A549 (cell line): ENCODE measurements around the gene KAT6B. TPM values are rescaled to one million over a fixed set of nuclear protein-coding genes. Genes with fewer than 3 reads are reported as not detected.

Source experiments
- ATAC-seq, 2 experiments: fragments of 200-7000 bp in 1 of 2; fragments of >200 bp in 1 of 2; cut with Nextera tagmentation in 1 of 2; cut with Tn5 transposase in 1 of 2; 3 replicates each; pipeline versions ENCODE4 v1.8.0 to v1.9.1; 2018 to 2020; ENCODE audit warnings: mild to moderate bottlenecking in 1 of 2, moderate library complexity in 1 of 2
- CTCF ChIA-PET: fragments of 300-600 bp; sonication (Branson Sonifier 250); formaldehyde crosslinking; extraction: SDS; loops from one replicate; lab custom pipeline; 2021; ENCODE audit warnings: antibody characterized with exemption, inconsistent platforms; lab: Yijun Ruan, JAX
- POLR2A ChIA-PET: fragments of 350-600 bp; formaldehyde crosslinking; extraction: SDS; loops from one replicate; lab custom pipeline; 2021; ENCODE audit warnings: antibody characterized with exemption, inconsistent platforms; lab: Yijun Ruan, JAX
- DNase-seq, 2 experiments: peaks; one replicate each; pipeline versions ENCODE4 v3.0.0 to v3.0.0-alpha.2; 2011 to 2016; ENCODE audit warnings: low read depth in 1 of 2, low spot score in 1 of 2
- FAIRE-seq: peaks from 2 replicates; lab custom pipeline; 2011; peaks lifted over from hg19 to GRCh38; lab: Jason Lieb, UNC
- H3K27ac ChIP-seq, 2 experiments: fragments of >200 bp; sonication (Bioruptor Twin); formaldehyde crosslinking; 3 replicates each; pipeline ENCODE4 v1.5.1; 2016 to 2017
- H3K4me1 ChIP-seq: fragments of >200 bp; sonication (Bioruptor Twin); formaldehyde crosslinking; 3 replicates; pipeline ENCODE4 v1.6.1; 2016
- H3K4me2 ChIP-seq: fragments of >200 bp; sonication (Bioruptor Twin); formaldehyde crosslinking; 3 replicates; pipeline ENCODE4 v1.6.1; 2016
- H3K4me3 ChIP-seq: fragments of >200 bp; sonication (Bioruptor Twin); formaldehyde crosslinking; 3 replicates; pipeline ENCODE4 v1.5.1; 2016
- H3K9me3 ChIP-seq: fragments of >200 bp; sonication (Bioruptor Twin); formaldehyde crosslinking; 3 replicates; pipeline ENCODE4 v1.6.1; 2016
- CBX2 ChIP-seq: fragments of 200-600 bp; sonication (generic); IDR thresholded peaks from 2 replicates; pipeline ENCODE4 v1.6.1; 2016; ENCODE audit warnings: low read depth, mild to moderate bottlenecking, borderline replicate concordance
- CHD2 ChIP-seq: fragments of 150-350 bp; IDR thresholded peaks from 2 replicates; pipeline ENCODE4 v1.6.1; 2014; ENCODE audit warnings: low read length; ENCODE audit not compliant: partially characterized antibody
- EHMT2 ChIP-seq: fragments of 200-600 bp; sonication (generic); IDR thresholded peaks from 2 replicates; pipeline ENCODE4 v1.6.1; 2016; ENCODE audit warnings: antibody characterized with exemption, low read depth, mild to moderate bottlenecking, moderate library complexity
- ESRRA ChIP-seq: fragments of 150-350 bp; IDR thresholded peaks from 2 replicates; pipeline ENCODE4 v1.6.1; 2014; ENCODE audit warnings: mild to moderate bottlenecking, low read length, borderline replicate concordance
- GATA3 ChIP-seq: IDR thresholded peaks from 2 replicates; pipeline ENCODE4 v1.6.1; 2012; ENCODE audit warnings: borderline replicate concordance
- HOXB13 ChIP-seq: fragments of 250-450 bp; sonication (Bioruptor Pico); IDR thresholded peaks from 2 replicates; pipeline ENCODE4 v1.5.0; 2020; ENCODE audit warnings: low read depth, mild to moderate bottlenecking, moderate library complexity
- HOXB5 ChIP-seq: fragments of 250-450 bp; sonication (Bioruptor Pico); IDR thresholded peaks from 2 replicates; pipeline ENCODE4 v1.5.0; 2020; ENCODE audit warnings: mild to moderate bottlenecking, moderate library complexity
- KDM1A ChIP-seq: fragments of 200-600 bp; sonication (generic); IDR thresholded peaks from 2 replicates; pipeline ENCODE4 v1.6.1; 2016; ENCODE audit warnings: low read depth, mild to moderate bottlenecking
- KDM5A ChIP-seq: fragments of 200-600 bp; sonication (generic); IDR thresholded peaks from 2 replicates; pipeline ENCODE4 v1.6.1; 2016; ENCODE audit warnings: antibody characterized with exemption, mild to moderate bottlenecking
- MAFK ChIP-seq: fragments of 450-650 bp; IDR thresholded peaks from 2 replicates; pipeline ENCODE4 v1.6.1; 2014; ENCODE audit not compliant: partially characterized antibody
- NPAS2 ChIP-seq: fragments of 250-450 bp; sonication (Bioruptor Pico); IDR thresholded peaks from 2 replicates; pipeline ENCODE4 v1.8.0; 2022; ENCODE audit warnings: mild to moderate bottlenecking, moderate library complexity, borderline replicate concordance
- NR3C1 ChIP-seq: fragments of >200 bp; sonication (Bioruptor Twin); formaldehyde crosslinking; IDR thresholded peaks from 3 replicates; pipeline ENCODE4 v1.6.1; 2017
- POLR2AphosphoS2 ChIP-seq: conservative IDR thresholded peaks from 2 replicates; pipeline ENCODE4 v1.6.1; 2012; ENCODE audit warnings: low read length, improper control_type of control experiment, inconsistent platforms
- RAD21 ChIP-seq, 2 experiments: fragments of >200 bp in 1 of 2; sonication (Bioruptor Twin) in 1 of 2; formaldehyde crosslinking in 1 of 2; IDR thresholded peaks in 1 of 2; conservative IDR thresholded peaks in 1 of 2; 2 replicates in 1 of 2; 3 replicates in 1 of 2; pipeline ENCODE4 v1.6.1; 2012 to 2018; ENCODE audit warnings: inconsistent platforms in 1 of 2
- RCOR1 ChIP-seq: fragments of 150-350 bp; IDR thresholded peaks from 2 replicates; pipeline ENCODE4 v1.6.1; 2014; ENCODE audit warnings: antibody characterized with exemption, low read length, low read depth
- TP53 ChIP-seq: fragments of 250-450 bp; sonication (Bioruptor Pico); IDR thresholded peaks from 2 replicates; pipeline ENCODE4 v1.5.0; 2021; ENCODE audit warnings: mild to moderate bottlenecking, moderate library complexity
- ZNF302 ChIP-seq: fragments of 250-450 bp; sonication (Bioruptor Pico); IDR thresholded peaks from 2 replicates; pipeline ENCODE4 v1.9.0; 2021; ENCODE audit warnings: inconsistent platforms, mild to moderate bottlenecking, moderate library complexity
- WGBS: methylation state at CpG from one replicate; pipeline ENCODE4 v1.1.6; 2017; ENCODE audit errors: missing lambda C conversion rate; 5-methylcytosine and 5-hydroxymethylcytosine counted together
- polyA plus RNA-seq, 4 experiments: library from polyadenylated mRNA; depleted of rRNA in 3 of 4; stranded (reverse); fragments of >200 nt; fragmentation: RNase III in 1 of 4; extraction: RNeasy Plus Mini Kit Qiagen cat#74134 plus additional on column Dnase treatment in 1 of 4; gene quantifications; 2 replicates in 3 of 4; 3 replicates in 1 of 4; pipeline ENCODE4 v1.2.3, GENCODE V29; 2011 to 2017
- TF ChIP-seq, protein P1 (sequence below): fragments of >200 bp; sonication (Bioruptor Twin); formaldehyde crosslinking; IDR thresholded peaks from 3 replicates; pipeline ENCODE4 v1.5.1; 2016
- TF ChIP-seq, protein P2 (sequence below): fragments of 150-350 bp; IDR thresholded peaks from 2 replicates; pipeline ENCODE4 v1.6.1; 2014; ENCODE audit warnings: low read depth, mild to moderate bottlenecking, low read length
- TF ChIP-seq, protein P3 (sequence below): fragments of 200-600 bp; sonication (generic); IDR thresholded peaks from 2 replicates; pipeline ENCODE4 v1.6.1; 2016; ENCODE audit warnings: antibody characterized with exemption, mild to moderate bottlenecking, moderate library complexity

The KAT6B gene
- polyA plus RNA-seq, 2 of the 4 experiments (the other 2 are of a cell fraction): 5.6 to 5.7 TPM

DNA sequence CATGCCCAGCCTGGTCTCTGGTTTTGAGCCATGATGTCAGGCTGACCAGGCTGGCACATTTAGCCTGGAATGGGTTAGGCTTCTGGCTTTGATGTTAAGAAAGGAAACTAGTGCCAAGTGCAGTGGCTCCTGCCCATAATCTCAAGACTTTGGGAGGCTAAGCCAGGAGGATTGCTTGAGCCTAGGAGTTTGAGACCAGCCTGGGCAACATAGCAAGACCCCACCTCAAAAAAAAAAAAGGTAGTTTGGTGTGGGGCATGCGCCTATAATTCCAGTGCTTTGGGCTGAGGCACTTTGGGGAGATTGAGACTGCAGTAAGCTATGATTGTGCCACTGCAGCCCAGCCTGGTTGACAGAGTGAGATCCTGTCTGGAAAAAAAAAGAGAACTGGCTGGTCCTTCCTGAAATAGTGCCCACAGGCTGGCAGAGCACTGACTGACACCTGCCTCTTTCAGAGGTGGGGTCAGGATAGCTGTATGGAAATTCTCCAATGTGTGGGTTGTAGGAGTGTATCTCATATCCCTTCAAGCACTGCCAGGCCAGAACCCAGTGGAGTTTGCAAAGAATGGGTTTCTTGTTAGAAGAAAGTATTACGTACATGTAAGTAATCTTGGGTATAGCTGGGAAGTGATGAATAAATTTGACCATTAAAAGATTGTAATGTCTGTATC, 61.3 kb downstream of the KAT6B start:
- WGBS: 92% methylated on average over 2 of the region's 2 CpGs
- no peak for FAIRE-seq
- no peak for TF ChIP-seq ESRRA
- no peak for TF ChIP-seq ZNF302 (CRISPR knock-in tag)
- no peak for TF ChIP-seq MAFK
- TF ChIP-seq, protein P1, sequence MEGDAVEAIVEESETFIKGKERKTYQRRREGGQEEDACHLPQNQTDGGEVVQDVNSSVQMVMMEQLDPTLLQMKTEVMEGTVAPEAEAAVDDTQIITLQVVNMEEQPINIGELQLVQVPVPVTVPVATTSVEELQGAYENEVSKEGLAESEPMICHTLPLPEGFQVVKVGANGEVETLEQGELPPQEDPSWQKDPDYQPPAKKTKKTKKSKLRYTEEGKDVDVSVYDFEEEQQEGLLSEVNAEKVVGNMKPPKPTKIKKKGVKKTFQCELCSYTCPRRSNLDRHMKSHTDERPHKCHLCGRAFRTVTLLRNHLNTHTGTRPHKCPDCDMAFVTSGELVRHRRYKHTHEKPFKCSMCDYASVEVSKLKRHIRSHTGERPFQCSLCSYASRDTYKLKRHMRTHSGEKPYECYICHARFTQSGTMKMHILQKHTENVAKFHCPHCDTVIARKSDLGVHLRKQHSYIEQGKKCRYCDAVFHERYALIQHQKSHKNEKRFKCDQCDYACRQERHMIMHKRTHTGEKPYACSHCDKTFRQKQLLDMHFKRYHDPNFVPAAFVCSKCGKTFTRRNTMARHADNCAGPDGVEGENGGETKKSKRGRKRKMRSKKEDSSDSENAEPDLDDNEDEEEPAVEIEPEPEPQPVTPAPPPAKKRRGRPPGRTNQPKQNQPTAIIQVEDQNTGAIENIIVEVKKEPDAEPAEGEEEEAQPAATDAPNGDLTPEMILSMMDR: no peak
- TF ChIP-seq, protein P2, sequence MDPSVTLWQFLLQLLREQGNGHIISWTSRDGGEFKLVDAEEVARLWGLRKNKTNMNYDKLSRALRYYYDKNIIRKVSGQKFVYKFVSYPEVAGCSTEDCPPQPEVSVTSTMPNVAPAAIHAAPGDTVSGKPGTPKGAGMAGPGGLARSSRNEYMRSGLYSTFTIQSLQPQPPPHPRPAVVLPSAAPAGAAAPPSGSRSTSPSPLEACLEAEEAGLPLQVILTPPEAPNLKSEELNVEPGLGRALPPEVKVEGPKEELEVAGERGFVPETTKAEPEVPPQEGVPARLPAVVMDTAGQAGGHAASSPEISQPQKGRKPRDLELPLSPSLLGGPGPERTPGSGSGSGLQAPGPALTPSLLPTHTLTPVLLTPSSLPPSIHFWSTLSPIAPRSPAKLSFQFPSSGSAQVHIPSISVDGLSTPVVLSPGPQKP: no peak
- no peak for TF ChIP-seq HOXB13 (CRISPR knock-in tag)
- TF ChIP-seq POLR2AphosphoS2: no peak
- TF ChIP-seq, protein P3, sequence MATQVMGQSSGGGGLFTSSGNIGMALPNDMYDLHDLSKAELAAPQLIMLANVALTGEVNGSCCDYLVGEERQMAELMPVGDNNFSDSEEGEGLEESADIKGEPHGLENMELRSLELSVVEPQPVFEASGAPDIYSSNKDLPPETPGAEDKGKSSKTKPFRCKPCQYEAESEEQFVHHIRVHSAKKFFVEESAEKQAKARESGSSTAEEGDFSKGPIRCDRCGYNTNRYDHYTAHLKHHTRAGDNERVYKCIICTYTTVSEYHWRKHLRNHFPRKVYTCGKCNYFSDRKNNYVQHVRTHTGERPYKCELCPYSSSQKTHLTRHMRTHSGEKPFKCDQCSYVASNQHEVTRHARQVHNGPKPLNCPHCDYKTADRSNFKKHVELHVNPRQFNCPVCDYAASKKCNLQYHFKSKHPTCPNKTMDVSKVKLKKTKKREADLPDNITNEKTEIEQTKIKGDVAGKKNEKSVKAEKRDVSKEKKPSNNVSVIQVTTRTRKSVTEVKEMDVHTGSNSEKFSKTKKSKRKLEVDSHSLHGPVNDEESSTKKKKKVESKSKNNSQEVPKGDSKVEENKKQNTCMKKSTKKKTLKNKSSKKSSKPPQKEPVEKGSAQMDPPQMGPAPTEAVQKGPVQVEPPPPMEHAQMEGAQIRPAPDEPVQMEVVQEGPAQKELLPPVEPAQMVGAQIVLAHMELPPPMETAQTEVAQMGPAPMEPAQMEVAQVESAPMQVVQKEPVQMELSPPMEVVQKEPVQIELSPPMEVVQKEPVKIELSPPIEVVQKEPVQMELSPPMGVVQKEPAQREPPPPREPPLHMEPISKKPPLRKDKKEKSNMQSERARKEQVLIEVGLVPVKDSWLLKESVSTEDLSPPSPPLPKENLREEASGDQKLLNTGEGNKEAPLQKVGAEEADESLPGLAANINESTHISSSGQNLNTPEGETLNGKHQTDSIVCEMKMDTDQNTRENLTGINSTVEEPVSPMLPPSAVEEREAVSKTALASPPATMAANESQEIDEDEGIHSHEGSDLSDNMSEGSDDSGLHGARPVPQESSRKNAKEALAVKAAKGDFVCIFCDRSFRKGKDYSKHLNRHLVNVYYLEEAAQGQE: no peak
- no peak for TF ChIP-seq RCOR1
- no peak for TF ChIP-seq KDM5A
- TF ChIP-seq RAD21 (conservative IDR thresholded peaks at IDR 0.05 in 1 of 2, IDR thresholded peaks at IDR 0.05 in 1 of 2): no peak
- TF ChIP-seq KDM1A: no peak
- no peak for TF ChIP-seq NPAS2 (CRISPR knock-in tag)
- TF ChIP-seq EHMT2: no peak
- no peak for TF ChIP-seq CBX2
- TF ChIP-seq CHD2: no peak
- no peak for TF ChIP-seq HOXB5
- TF ChIP-seq TP53: no peak
- no peak for TF ChIP-seq NR3C1
- no peak for TF ChIP-seq GATA3
- no peak for DNase-seq
- H3K4me2 ChIP-seq: no peak overlapping the region
- H3K9me3 ChIP-seq: no peaks in the 10 kb centered on the region
- no peaks in the 10 kb centered on the region for H3K4me1 ChIP-seq
- CTCF ChIA-PET: interaction anchor here (0.6 to 1.2 kb wide), 4 partner anchors 9 to 132 kb away, joined by 3 to 4 read pairs (median 3); no protein-coding TSS in a partner anchor
- H3K27ac ChIP-seq: no peak overlapping the region
- POLR2A ChIA-PET: no interaction called here
- H3K4me3 ChIP-seq: no peak overlapping the region
- ATAC-seq: no peak
